Spinal cord (tissue), 10 donors: ENCODE measurements around the gene NPM3. TPM values are rescaled to one million over a fixed set of nuclear protein-coding genes. Genes with fewer than 3 reads are reported as not detected.

Experiments used
- DNase-seq, 6 donors: peaks; one replicate each; pipeline versions ENCODE4 v3.0.0 to v3.0.0-alpha.2; 2013 to 2015; ENCODE audit warnings: low spot score in 6 of 6, low read depth in 4 of 6
- H3K27ac ChIP-seq: one replicate; pipeline ENCODE4 v1.5.1; 2013; ENCODE audit warnings: low read depth, low read length, control low read depth
- H3K27me3 ChIP-seq: one replicate; pipeline ENCODE4 v1.6.1; 2013; ENCODE audit warnings: low read length; ENCODE audit not compliant: control insufficient read depth, insufficient read depth
- H3K36me3 ChIP-seq: one replicate; pipeline ENCODE4 v1.6.1; 2013; ENCODE audit warnings: low read length; ENCODE audit not compliant: control insufficient read depth, insufficient read depth
- H3K4me1 ChIP-seq: one replicate; pipeline ENCODE4 v1.6.1; 2013; ENCODE audit warnings: low read length; ENCODE audit not compliant: control insufficient read depth, insufficient read depth
- H3K4me3 ChIP-seq: one replicate; pipeline ENCODE4 v1.5.1; 2013; ENCODE audit warnings: low read depth, low read length, control low read depth
- H3K9me3 ChIP-seq: one replicate; pipeline ENCODE4 v1.6.1; 2013; ENCODE audit warnings: low read length; ENCODE audit not compliant: control insufficient read depth, insufficient read depth
- WGBS: methylation state at CpG from one replicate; pipeline ENCODE4 v1.1.5; 2013; ENCODE audit warnings: missing lambda C conversion rate; ENCODE audit not compliant: insufficient coverage; 5-methylcytosine and 5-hydroxymethylcytosine counted together
- polyA plus RNA-seq, 2 donors: library from polyadenylated mRNA; unstranded; fragments of 120-200 nt; gene quantifications; one replicate each; pipeline ENCODE4 v1.2.1, GENCODE V29; 2013; ENCODE audit not compliant: insufficient read length in 2 of 2
- total RNA-seq, 2 donors: library from RNA; depleted of rRNA in 1 of 2; stranded (reverse); fragments of 120-200 nt in 1 of 2; fragments of >200 nt in 1 of 2; gene quantifications; one replicate each; pipeline versions ENCODE4 v1.2.3 to v1.2.4, GENCODE V29; 2013 to 2014
- donor health status: healthy.

Gene NPM3
- total and polyA plus RNA-seq, 4 donors, result 20.0 to 40.6 (median 39.0) TPM

DNA sequence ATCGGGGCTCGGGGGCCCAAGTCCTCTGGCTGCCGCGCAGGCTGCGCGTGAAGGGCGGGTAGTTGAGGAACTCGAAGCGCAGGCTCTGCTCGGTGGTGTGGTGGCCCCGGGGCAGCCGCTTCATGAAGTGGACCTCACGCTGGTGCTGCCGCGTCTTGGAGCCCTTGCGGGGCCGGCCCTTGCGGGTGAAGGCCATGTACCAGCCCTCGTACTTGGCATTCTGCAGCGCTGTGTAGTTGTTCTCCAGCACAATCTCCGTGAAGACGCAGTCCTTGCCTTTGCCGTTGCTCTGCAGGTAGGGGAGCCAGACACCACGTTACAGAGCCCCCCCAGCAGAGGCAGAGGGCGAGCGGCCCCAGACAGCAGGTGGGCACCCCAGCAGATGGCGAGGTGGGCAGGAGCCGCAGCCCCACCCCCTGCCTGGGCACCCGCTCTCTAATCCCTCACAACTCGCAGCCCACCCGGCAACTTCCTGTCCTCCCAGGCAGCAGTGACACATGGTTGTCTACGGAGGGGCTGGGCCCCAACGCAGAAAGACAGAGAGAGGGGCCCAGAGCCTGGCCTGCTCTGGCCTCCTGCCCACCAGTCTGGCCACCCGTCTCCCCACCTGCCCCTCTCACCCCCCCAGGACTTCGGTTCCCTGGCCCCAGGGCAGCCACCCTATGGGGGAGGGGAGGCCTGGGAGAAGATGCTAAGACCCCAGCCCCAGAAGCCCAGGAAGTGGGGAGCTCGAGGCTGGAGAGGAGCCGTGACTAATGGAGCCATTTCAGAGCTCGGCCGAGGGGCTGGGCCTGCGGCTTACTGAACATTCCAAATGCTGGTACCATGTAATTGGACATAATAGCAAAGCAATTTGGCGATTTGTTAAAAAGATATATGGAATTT, 12.7 kb downstream of the NPM3 start:
- H3K27ac ChIP-seq, result no peak overlapping the region
- peaks cover 89% of the 10 kb centered on the region for H3K27me3 ChIP-seq
- H3K9me3 ChIP-seq, result no peaks in the 10 kb centered on the region
- peaks cover 27% of the 10 kb centered on the region for H3K4me1 ChIP-seq
- H3K36me3 ChIP-seq, result peaks cover 15% of the 10 kb centered on the region
- no peak for DNase-seq
- 73% methylated on average over 36 of the region's 41 CpGs for WGBS
- H3K4me3 ChIP-seq, result no peak overlapping the region

DNA sequence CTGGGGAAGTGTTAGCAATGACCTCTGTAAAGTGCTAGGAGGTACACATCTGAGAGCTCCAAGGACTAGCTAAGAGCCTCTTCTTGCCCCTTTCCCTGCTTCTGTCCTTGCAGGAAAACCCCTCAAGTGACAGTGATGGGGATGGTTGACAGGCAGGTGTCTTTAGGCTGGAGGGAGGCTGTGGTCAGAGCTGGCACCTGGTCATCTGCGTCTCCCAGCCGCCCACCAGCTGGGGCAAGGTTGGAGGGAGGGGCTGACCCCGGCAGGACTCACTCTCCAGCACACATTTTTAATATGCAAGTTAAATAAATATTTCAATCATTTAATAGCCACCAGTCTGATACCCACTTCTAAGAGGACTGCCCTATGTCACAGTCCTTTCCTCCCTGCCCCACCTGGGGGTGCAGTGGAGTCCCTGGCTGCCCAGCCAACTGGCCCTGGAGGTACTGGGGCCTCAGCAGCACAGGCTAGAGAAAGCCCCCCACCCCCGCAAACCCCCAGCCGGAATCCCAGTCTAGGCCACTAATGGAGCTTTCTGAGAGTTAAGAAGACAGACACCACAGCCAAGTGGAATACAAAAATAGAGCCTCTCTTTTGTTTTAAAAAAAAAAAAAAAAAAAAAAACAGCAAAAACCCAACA, 13.6 kb downstream of the NPM3 start:
- H3K4me3 ChIP-seq, result no peak overlapping the region
- H3K9me3 ChIP-seq, result no peaks in the 10 kb centered on the region
- no CpG with 5 or more reads among the region's 5 CpGs for WGBS
- H3K27me3 ChIP-seq, result peaks cover 87% of the 10 kb centered on the region
- no peak for DNase-seq
- peaks cover 19% of the 10 kb centered on the region for H3K4me1 ChIP-seq
- no peak overlapping the region for H3K27ac ChIP-seq
- H3K36me3 ChIP-seq, result peaks cover 15% of the 10 kb centered on the region

DNA sequence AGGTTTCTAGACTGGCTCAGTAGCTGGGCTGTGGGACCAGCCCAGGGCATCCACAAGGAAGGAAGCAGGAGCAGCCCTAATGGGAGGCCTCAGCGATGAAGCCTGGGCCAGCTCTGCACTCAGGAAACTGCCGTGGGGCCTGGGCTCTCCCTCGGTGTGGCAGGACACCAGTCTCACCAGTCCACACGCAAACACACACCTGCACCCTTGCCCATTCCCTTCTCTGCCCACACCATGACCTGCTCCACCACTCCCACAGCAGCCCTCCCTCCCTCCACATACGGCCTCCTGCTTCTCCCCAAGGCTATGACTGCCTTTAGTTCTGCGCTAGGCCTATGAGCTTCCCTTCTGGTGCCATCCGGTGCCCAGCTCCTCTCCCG, 14.5 kb downstream of the NPM3 start:
- Histone ChIP-seq H3K27ac (no peak overlapping the region), H3K4me3 (no peak overlapping the region), H3K4me1 (peaks cover 12% of the 10 kb centered on the region), H3K36me3 (peaks cover 13% of the 10 kb centered on the region), H3K27me3 (peaks cover 79% of the 10 kb centered on the region), H3K9me3 (no peaks in the 10 kb centered on the region)
- WGBS, result 80% methylated on average over 8 of the region's 8 CpGs
- no peak for DNase-seq

DNA sequence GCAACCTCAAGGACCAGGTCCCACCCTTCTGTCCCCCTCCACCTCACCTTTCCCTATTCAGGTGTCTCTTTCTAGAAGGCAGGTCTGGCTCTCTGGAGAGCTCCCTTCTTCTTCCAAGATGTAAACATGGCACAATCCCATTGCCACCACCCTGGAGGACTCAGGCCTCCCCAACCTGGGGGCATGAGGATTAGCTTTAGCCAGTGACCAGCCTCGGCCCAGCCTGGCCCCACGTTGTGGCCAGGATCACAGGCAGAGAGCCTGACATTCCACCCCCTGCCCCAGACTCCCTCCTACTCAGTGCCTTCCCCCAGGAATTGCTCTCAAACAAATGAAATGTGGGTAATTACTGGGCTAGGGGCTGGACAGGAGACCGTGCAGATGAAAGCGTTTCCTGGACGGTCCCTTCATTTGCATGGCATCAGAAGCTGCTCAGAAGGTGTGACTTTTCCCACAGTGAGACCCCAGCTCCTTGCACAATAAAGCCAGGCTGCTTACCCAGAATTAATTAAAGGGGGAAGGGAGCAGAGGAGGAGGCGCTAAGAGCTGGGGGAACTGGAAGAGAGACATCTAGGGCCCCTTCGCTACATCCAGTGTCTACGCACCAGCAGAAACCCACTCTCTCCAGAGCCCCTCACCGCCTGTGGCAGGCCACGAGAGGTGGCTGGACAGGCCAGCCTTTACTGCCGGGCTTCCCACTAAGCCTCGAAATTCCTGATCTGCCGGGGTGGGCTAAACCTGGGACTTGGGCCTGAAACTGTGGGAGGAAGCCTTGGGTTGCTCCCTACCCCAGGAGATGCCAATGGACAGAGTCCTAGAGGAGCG, 15.1 kb downstream of the NPM3 start:
- H3K27ac ChIP-seq, result no peak overlapping the region
- H3K9me3 ChIP-seq, result no peaks in the 10 kb centered on the region
- no peak for DNase-seq
- WGBS, result 46% methylated on average over 11 of the region's 14 CpGs
- H3K27me3 ChIP-seq, result peaks cover 74% of the 10 kb centered on the region
- H3K4me1 ChIP-seq, result peaks cover 9% of the 10 kb centered on the region
- H3K4me3 ChIP-seq, result no peak overlapping the region
- peaks cover 13% of the 10 kb centered on the region for H3K36me3 ChIP-seq

DNA sequence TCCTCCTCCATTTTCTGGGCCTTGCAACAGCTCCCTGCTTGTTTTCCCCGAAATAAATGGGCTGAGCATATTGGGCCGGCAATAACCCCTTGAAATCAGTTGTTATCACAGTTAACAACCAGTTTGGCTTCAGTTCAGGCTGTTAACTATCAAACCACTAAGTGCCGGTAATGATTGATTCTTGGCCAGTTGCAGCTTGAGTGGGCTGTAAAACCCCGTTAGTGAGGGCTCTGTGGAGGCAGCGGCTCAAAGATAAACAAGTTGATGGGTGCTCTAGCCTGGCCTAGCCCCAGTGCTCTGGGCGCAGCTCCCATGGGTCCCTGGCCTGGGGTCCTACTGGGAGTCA, 15.7 kb downstream of the NPM3 start:
- Histone ChIP-seq H3K36me3 (peaks cover 13% of the 10 kb centered on the region), H3K27ac (no peak overlapping the region), H3K4me1 (peaks cover 3% of the 10 kb centered on the region), H3K9me3 (no peaks in the 10 kb centered on the region), H3K4me3 (no peak overlapping the region), H3K27me3 (peaks cover 68% of the 10 kb centered on the region)
- peak in 1 of 6 donors; percentile 60 for DNase-seq
- 40% methylated on average over 6 of the region's 6 CpGs for WGBS

DNA sequence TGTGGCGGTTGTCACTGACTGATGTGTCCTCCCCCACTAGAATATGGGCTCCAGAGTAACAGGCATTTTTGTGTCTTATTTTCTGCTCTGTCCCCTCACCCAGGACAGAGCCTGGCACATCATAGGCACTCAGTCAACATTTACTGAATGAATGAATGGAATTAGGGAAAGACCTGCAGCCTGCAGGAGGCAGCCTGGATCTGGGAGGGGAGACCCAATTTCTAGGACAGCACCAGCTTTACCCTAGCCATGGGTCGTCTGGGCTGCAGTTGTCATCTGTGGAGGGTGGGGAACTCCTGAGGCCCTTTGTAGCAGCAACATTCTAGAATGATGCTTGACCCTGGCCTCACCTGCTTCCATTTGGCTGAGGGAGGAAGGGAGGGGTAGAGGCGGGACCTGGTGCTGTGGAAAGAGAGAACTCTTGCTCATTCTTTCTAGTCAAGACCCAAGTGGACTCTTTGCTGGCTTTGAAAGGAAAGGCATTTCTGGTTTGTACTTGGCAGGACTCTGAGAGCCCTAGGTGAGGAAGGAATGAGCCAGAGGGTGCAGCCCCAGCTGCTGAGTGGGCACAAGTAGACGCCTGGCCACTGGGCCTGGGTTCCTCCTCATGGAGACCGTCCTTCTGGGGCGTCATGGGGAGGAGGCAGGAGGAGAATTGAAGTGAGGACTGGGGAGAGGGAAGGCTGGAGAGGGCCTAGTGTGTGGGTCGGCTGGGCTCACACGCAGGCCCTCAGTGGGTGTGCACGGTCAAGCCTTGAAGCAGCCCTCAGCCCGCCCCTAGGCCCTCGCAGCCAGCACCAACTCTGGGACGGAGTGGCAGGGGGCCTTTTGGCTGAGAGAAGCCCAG, 16.3 kb downstream of the NPM3 start:
- Histone ChIP-seq H3K27ac (no peak overlapping the region), H3K9me3 (no peaks in the 10 kb centered on the region), H3K4me3 (no peak overlapping the region), H3K4me1 (no peaks in the 10 kb centered on the region), H3K36me3 (peaks cover 13% of the 10 kb centered on the region), H3K27me3 (peaks cover 62% of the 10 kb centered on the region)
- WGBS, result 62% methylated on average over 11 of the region's 12 CpGs
- DNase-seq, result no peak

DNA sequence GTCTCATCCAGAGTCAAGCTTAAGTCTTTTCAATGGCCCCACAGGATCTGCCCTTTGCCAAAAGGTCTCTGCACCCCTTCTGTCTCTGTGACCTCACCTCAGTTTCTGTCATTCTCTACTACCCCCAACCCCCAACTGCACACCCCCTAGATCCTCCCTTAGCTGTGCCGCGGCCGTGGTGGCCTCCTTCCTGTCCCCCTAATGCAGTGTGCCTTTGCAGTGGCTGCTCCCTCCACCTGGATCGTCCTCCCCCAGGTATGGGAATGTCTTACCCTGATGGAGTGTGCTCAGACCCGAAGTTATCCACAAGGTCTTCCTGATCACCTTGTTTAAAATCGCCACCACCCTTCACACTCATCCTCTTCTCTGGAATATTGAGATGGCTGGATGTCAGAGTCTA, 16.9 kb downstream of the NPM3 start:
- Histone ChIP-seq H3K9me3 (no peaks in the 10 kb centered on the region), H3K27ac (no peak overlapping the region), H3K4me3 (no peak overlapping the region), H3K4me1 (no peaks in the 10 kb centered on the region), H3K27me3 (peaks cover 60% of the 10 kb centered on the region), H3K36me3 (peaks cover 12% of the 10 kb centered on the region)
- DNase-seq, result no peak
- 80% methylated on average over 3 of the region's 6 CpGs for WGBS

DNA sequence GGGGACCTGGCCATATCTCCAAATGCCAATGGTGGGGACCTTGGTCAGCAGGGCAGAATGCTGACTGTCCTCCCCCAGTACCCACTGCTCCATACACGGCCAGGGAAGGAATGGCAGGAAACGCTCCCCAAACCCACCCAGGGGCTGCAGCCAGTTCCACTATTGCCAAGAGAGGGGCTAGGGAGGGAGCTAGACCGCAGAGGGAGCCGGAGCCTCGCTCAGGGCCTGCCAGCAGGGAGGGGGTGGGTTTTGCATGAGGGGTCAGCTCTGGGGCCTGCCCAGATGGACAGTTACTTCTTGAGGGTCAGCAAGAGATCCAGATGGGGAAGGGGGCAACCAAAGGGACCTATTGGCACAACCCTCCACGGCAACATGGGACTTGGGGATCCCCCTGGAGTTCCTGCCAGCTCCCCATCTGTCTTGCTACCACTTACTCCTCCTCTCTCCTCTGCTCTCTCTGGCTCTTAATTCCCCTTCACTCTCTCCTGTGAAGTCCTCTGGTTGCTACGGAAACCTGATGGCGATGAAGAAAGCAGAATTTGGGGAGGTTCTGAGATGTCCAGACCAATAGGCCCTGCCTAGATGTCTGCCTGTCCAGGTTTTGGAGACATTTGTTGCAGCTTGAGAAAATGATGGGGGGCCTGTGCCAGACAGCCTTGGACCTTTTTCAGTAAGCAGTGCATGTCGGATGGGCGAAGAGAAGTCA, 20.0 kb downstream of the NPM3 start:
- peaks cover 40% of the 10 kb centered on the region for H3K27me3 ChIP-seq
- DNase-seq, result peak in 1 of 6 donors; percentile 62
- peaks cover 8% of the 10 kb centered on the region for H3K4me1 ChIP-seq
- H3K4me3 ChIP-seq, result no peak overlapping the region
- WGBS, result 63% methylated on average over 6 of the region's 10 CpGs
- H3K36me3 ChIP-seq, result no peaks in the 10 kb centered on the region
- no peak overlapping the region for H3K27ac ChIP-seq
- H3K9me3 ChIP-seq, result no peaks in the 10 kb centered on the region
